HepG2 (cell line): ENCODE measurements around the gene TOE1. TPM values are rescaled to one million over a fixed set of nuclear protein-coding genes. Genes with fewer than 3 reads are reported as not detected.
A peak's percentile ranks its signal among the peaks of the same experiment; 100 is the strongest.

ENCODE experiments used
- HMGXB4 ChIP-seq, 2 experiments: sonication (generic) in 1 of 2; formaldehyde crosslinking in 1 of 2; IDR thresholded peaks; 2 replicates each; pipeline versions ENCODE4 v1.4.0 to v1.6.1; 2018 to 2020; ENCODE audit warnings: missing genetic modification reagents in 2 of 2, borderline replicate concordance in 1 of 2, low read depth in 1 of 2, mild to moderate bottlenecking in 1 of 2, missing biosample characterization in 1 of 2
- KDM3A ChIP-seq: IDR thresholded peaks from 2 replicates; pipeline ENCODE4 v1.6.1; 2018; ENCODE audit warnings: low read depth, missing compliant biosample characterization
- MIXL1 ChIP-seq: IDR thresholded peaks from 2 replicates; pipeline ENCODE4 v1.6.1; 2016
- NAIF1 ChIP-seq: sonication (generic); formaldehyde crosslinking; IDR thresholded peaks from 2 replicates; pipeline ENCODE4 v1.5.0; 2020; ENCODE audit warnings: mild to moderate bottlenecking, missing genetic modification reagents, borderline replicate concordance
- NFIC ChIP-seq: IDR thresholded peaks from 2 replicates; pipeline ENCODE4 v1.6.1; 2012; ENCODE audit warnings: mild to moderate bottlenecking, low read length, inconsistent platforms
- NFRKB ChIP-seq: fragments of 450-650 bp; IDR thresholded peaks from 2 replicates; pipeline ENCODE4 v1.6.1; 2017
- PHF21A ChIP-seq: sonication (generic); formaldehyde crosslinking; IDR thresholded peaks from 2 replicates; pipeline ENCODE4 v1.5.0; 2020; ENCODE audit warnings: mild to moderate bottlenecking, missing genetic modification reagents
- SMAD1 ChIP-seq: sonication (generic); formaldehyde crosslinking; IDR thresholded peaks from 2 replicates; pipeline ENCODE4 v1.4.0; 2020; ENCODE audit warnings: missing genetic modification reagents, low read depth, mild to moderate bottlenecking, borderline replicate concordance
- ZFP62 ChIP-seq: sonication (generic); formaldehyde crosslinking; IDR thresholded peaks from 2 replicates; pipeline ENCODE4 v1.4.0; 2020; ENCODE audit warnings: missing genetic modification reagents
- ZNF20 ChIP-seq: sonication (generic); formaldehyde crosslinking; IDR thresholded peaks from 2 replicates; pipeline ENCODE4 v1.4.0; 2020; ENCODE audit warnings: mild to moderate bottlenecking, moderate library complexity, missing genetic modification reagents
- ZNF318 ChIP-seq: sonication (generic); formaldehyde crosslinking; IDR thresholded peaks from 2 replicates; pipeline ENCODE4 v1.4.0; 2020; ENCODE audit warnings: mild to moderate bottlenecking, missing genetic modification reagents
- ZNF432 ChIP-seq: sonication (generic); formaldehyde crosslinking; IDR thresholded peaks from 2 replicates; pipeline ENCODE4 v1.5.0; 2020; ENCODE audit warnings: missing genetic modification reagents, mild to moderate bottlenecking, borderline replicate concordance
- polyA plus RNA-seq, 8 experiments: library from polyadenylated mRNA; depleted of rRNA in 3 of 8; stranded (reverse) in 7 of 8; unstranded in 1 of 8; fragments of >200 nt; fragmentation: Illumina TruSeq in 4 of 8; extraction: Trizol in 4 of 8; gene quantifications; 2 replicates each; pipeline versions ENCODE4 v1.2.1 to v1.2.3, GENCODE V29; 2011 to 2016; ENCODE audit warnings: low read depth in 4 of 8, missing spikeins in 1 of 8, mixed read lengths in 1 of 8; ENCODE audit not compliant: insufficient read depth in 1 of 8
- total RNA-seq, 5 experiments: library from RNA; depleted of rRNA; stranded (reverse); fragments of >200 nt; fragmentation: Illumina TruSeq; extraction: Trizol; gene quantifications; 2 replicates each; pipeline ENCODE4 v1.2.3, GENCODE V29; 2016; ENCODE audit warnings: low read depth in 1 of 5
- TF ChIP-seq, protein P1 (sequence below): sonication (generic); formaldehyde crosslinking; IDR thresholded peaks from 2 replicates; pipeline ENCODE4 v1.8.0; 2022; ENCODE audit warnings: missing genetic modification reagents, mild to moderate bottlenecking, moderate library complexity, borderline replicate concordance
- TF ChIP-seq, protein P2 (sequence below): IDR thresholded peaks from 2 replicates; pipeline ENCODE4 v1.6.1; 2016

The TOE1 gene
- total and polyA plus RNA-seq, 2 of the 13 experiments (the other 11 are each of a cell fraction or from before 2014, with no cell fraction given) = 14.1 to 19.0 TPM

GRCh38 chr1:45303520-45304310 is 36.3 kb upstream of the TOE1 start (continued):
- no peak for TF ChIP-seq ZNF432 (CRISPR knock-in tag)
- TF ChIP-seq KDM3A (CRISPR knock-in tag) = peak; percentile 95
- no peak for TF ChIP-seq NAIF1 (CRISPR knock-in tag)
- TF ChIP-seq HMGXB4 (CRISPR knock-in tag; IDR thresholded peaks at IDR 0.05; ENCODE audit: borderline replicate concordance in 1 of 2, low read depth in 1 of 2) = peak; percentile 98 to 99
- TF ChIP-seq ZFP62 (CRISPR knock-in tag) = no peak
- no peak for TF ChIP-seq NFIC
- TF ChIP-seq PHF21A (CRISPR knock-in tag) = 0 out of 2 replicates have a peak, but pooled peaks have one; percentile 42
- no peak for TF ChIP-seq SMAD1 (CRISPR knock-in tag)
- TF ChIP-seq MIXL1 = peak; percentile 68
- TF ChIP-seq, protein P1, sequence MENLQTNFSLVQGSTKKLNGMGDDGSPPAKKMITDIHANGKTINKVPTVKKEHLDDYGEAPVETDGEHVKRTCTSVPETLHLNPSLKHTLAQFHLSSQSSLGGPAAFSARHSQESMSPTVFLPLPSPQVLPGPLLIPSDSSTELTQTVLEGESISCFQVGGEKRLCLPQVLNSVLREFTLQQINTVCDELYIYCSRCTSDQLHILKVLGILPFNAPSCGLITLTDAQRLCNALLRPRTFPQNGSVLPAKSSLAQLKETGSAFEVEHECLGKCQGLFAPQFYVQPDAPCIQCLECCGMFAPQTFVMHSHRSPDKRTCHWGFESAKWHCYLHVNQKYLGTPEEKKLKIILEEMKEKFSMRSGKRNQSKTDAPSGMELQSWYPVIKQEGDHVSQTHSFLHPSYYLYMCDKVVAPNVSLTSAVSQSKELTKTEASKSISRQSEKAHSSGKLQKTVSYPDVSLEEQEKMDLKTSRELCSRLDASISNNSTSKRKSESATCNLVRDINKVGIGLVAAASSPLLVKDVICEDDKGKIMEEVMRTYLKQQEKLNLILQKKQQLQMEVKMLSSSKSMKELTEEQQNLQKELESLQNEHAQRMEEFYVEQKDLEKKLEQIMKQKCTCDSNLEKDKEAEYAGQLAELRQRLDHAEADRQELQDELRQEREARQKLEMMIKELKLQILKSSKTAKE (CRISPR knock-in tag) = no peak
- no peak for TF ChIP-seq ZNF318 (CRISPR knock-in tag)
- TF ChIP-seq, protein P2, sequence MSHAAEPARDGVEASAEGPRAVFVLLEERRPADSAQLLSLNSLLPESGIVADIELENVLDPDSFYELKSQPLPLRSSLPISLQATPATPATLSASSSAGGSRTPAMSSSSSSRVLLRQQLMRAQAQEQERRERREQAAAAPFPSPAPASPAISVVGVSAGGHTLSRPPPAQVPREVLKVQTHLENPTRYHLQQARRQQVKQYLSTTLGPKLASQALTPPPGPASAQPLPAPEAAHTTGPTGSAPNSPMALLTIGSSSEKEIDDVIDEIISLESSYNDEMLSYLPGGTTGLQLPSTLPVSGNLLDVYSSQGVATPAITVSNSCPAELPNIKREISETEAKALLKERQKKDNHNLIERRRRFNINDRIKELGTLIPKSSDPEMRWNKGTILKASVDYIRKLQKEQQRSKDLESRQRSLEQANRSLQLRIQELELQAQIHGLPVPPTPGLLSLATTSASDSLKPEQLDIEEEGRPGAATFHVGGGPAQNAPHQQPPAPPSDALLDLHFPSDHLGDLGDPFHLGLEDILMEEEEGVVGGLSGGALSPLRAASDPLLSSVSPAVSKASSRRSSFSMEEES (CRISPR knock-in tag) = peak; percentile 38; the same call in 1 of the 2 replicates
- TF ChIP-seq NFRKB = no peak
- TF ChIP-seq ZNF20 (CRISPR knock-in tag) = no peak
